ENCODE data around the gene NKX2-2.

NKX2-2 gene

DNA sequence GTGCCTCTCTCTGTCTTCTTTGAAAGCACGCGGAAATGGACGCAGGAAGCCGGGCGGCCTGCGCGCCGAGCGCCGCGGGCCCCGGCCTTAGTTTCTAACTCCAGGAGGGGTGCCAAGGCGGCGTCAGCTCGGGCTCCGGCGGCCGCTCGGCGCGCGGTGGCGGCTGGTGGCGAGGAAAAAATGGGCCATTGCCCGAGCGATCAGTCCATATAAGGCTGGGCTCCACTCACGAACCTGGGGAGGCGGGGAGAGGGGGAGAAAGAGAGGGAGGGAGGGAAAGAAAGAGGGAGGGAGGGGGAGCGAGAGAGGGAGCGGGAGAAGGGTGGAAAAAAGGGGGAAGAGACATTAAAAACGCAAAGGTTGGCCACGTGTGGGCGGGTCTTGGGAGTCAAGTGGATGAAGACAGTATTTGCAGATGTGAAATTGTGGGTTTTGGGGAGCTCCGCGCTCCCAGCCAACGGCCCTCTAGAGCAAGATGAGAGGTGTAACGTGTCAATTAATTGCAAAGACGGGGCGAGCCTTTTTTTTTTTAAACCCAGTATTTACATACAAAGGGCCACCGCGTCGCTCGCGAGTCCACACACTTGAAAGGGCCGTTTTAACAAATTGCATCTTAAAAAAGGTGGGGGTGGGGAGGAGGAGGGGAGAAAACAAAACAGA lies at the start of gene NKX2-2:
TSS of gene NKX2-2 (minus strand) at position 184 of the 660 bp plus-strand sequence. CDS start 395 bp downstream, outside the sequence.
- DNase-seq: no peak

DNA sequence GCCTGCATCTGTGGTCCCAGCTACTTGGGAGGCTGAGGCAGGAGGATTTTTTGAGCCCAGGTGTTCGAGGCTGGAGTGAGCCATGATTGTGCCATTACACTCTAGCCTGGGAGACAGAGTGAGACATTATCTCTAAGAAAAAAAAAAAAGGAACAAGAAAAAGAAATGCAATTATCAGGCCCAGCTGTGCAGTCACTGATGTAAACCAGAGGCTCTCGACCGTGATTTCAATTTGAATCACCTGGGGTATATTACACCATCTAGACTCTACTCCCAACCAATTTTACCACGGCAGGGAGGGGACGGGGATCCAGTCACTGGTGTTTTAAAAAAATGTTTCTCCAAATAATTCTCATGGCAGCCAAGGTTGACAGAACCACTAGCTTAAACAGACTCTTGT lies 48.8 kb upstream of the NKX2-2 start:
- no peak for DNase-seq

DNA sequence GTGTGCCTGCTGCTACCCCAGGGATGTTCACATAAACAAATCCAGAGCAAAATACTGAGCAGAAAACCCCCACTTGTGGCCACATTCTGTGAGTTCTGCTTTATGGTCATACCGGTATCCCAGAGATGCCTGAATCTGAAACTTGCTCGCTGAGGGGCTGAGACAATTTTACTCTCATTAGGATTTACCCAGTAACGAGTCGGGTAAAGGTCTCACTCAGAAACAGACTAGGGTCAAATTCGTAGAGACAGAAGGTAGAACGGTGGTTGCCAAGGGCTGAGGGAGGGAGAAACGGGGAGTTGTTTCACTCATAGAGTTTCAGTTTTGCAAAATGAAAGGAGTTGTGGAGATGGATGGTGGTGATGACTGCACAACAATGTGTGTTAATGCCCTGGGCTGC lies 45.4 kb upstream of the NKX2-2 start:
- peak; percentile 41 for DNase-seq

DNA sequence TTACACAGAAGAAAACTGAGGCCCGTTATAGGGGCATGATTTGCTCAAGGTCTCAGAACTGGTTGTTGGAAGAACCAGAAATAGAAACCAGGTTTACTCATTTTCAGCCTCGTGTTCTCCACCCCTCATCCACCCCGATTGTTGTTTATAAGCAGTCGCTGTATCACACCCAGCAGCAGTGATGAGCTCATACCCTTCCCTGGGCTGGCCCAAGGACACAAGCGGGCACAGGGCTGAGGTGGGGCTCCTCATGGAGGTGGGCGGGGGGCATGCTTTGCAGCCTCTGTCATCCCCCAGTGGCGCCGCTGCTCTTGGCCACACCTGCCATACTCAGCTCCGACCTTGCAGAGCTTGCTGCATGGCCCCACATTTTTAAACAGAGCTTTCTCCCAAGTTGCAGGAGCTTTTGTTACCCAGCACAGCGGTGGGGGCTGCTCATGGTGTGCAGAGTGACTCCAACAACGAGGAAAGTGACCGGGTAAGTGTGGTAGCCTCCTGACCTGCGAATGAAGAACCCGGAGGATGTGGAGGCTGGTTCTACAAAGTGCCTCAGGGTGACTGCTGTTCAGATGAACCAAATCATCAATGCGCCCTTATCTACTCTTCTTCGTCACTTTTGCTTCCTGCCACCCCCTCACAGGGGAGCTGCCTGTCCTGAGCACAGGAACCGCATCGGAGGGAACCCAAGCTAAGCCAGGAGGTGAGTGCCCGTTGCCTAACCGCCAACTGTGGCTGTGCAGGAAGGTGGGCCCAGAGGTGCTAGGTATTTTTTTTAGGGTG lies 43.6 kb upstream of the NKX2-2 start:
- peak; percentile 44 for DNase-seq

DNA sequence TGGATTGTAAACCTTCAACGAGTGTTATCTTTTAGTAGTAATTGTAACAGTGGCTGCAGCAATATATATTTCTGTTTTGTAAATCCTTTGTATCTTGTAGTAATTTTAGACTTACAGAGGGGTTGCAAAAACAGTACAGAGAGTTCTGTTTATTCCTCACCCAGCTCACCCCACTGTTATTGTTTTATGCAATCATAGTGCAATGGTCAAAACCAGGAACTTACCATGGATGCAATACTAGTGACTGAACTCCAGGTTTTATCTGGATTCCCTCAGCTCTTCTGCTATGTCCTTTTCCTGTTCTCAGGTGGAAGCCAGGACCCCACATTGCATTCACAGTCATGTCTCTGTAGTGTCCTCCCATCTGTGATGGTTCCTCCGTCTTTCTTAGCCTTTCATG lies 42.5 kb upstream of the NKX2-2 start:
- DNase-seq: no peak

DNA sequence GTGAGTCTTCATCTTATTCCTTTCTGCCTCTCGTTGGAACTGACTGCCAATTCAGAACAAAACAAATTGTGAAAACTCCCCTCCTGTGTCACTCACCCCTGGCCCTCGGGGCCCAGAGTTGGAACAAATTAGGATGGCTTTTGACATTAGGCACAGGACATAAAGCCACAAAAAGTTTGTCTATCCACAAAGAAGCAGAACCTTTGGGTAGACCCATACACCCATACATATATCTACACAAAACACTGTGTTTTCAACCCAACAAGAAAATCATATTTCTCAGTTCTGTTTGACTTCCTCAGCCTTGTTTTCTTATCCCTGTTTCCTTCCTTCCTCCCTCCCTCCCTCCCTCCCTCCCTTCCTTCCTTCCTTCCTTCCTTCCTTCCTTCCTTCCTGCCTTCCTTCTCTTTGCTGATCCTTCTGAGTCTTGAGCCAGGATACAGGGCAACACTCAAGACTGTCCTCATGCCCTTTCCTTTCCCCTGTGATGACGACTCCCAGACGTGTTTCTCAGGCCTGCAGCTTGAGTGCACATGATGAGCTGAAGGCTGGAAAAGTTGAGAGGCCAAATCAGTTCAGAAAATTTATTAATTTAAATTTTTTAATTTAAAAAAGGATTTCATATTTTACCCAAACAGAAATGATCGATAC lies 41.7 kb upstream of the NKX2-2 start:
- DNase-seq: no peak

DNA sequence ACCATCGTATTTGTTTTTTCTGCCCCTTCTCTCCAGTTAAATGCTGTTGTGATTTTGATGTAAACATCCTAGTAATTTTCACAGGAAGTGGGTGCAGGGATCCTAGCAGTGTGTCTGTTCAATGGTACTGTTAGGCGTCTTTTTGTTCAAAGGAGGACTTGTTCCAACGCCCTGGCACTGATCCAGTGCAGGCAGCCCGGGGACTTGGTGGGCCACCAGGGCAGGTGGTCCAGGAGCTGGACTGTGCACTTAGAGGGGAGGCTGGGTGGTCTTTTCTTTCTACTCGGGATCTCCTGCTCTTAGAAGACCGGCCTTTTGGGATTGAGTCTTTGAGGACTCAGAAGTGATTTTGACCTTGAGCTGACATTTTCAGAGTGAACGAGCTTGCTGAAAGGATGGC lies 41.1 kb upstream of the NKX2-2 start:
- DNase-seq: no peak

DNA sequence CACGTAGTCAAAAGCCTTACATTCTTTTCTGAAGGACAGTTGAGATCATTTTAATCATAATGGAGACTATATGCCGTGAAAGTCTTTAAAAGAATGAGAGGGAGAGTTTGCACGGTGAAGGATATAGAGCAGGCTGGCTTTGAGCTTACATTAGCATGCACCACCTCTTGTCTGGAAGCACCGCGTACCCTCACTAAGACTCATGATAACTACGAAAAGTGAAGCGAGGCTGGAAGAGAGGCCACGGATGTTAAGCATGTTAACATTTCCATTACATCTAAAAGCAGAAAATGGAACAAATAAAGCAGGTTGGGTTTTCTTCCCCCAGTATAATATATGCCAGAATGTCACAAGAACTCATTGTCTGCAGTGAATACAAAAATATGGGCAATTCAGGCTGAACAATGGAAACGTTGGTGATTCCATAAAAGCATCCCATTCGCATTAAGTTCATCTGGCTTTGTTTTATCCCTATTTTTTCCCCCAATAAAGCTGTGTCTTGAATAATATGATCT lies 40.6 kb upstream of the NKX2-2 start:
- no peak for DNase-seq

DNA sequence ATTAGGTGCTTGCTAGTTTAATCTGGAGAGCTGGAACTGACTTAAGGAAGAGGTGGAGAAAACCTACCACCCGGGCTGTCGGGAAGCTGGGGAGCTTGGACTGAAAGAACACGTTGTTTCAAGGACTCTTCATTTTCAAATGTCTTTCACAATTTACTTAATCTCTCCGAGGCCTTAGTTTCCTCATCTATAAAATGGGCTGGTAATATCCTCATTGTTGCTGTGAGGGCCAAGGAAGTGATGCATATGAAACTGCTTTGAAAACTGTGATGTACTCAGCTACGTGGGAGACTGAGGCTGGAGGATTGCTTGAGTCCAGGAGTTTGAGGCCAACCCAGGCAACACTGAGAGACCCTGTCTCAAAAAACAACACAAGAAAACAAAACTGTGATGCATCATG lies 36.7 kb upstream of the NKX2-2 start:
- no peak for DNase-seq

DNA sequence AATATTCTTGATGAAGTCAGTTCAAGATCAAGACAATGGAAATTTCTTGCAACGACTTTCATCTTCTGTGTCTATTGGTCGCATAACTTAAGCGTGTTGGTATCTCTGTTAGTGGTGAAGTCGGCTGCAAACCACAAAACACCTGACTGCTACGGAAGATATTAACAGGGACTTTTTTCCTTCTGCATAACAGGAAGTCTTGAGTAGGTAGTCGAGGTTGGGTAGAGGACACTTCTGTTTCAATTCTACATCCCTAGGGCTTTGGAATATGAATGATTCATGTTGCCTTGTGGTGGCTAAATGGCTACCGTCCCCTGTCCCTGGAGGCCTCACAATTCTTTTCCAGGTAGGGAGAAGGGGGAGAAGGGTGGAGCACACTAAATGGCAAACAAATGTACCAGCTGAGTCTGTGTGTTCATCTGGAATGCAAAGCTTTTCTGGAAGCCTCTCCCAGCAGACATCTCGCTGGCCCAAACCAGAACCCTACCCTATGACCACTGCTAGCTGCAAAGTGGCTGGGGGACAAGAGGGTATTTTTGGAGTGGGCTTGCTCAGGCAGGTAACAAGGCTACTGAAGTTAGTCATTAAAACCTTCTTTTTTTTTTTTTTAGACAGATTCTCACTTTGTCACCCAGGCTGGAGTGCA lies 34.6 kb upstream of the NKX2-2 start:
- DNase-seq: peak; percentile 63

DNA sequence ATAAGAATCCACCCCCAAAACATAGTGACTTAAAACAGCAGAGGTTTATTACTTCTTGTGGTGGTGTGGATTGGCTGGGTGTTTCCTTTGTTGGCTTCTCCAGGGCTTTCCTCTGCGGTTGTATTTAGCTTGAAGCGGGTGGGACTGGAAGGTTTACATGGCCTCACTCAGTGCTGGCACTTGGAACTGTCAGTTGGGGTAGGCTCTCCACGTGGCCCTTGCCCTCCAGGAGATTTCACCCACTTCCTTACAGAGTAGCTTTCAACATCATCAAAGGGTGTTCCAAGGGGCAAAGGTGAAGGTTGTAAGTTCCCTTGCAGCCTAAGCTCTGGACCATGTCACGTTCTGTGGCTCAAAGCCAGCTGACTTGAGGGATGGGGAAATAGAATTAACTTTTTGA lies 32.5 kb upstream of the NKX2-2 start:
- no peak for DNase-seq

DNA sequence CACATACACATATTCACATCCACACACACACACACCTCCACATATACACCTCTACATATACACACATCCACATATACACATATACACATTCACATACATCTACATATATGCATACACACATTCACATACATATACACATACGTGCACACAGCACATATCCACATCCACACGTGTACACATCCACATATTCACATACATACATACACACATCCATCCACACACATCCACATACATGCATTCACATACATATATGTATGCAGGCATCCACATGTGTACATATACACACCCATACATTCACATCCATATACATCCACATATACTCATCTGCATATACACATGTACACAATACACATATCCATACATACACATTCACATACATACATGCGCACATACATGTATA lies 25.6 kb upstream of the NKX2-2 start:
- DNase-seq: no peak

DNA sequence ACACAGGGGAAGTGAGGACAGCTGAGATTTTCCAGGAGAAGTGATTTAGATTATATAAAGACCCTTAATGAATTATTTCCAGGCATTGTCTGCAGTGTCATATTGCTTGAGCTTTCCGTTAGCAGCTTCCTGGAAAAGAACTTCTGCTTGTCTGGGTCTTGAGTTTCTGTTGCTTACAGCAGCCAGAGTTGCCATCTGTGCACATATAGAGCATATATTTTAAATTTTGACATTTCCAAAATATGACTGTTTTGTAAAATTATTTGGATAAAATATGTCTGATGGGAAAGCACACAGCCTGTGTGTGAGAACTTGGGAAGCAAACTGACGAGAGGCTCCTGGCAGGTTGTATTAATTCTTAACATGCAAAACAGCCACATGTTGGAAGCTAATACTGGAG lies 21.0 kb upstream of the NKX2-2 start:
- DNase-seq: no peak

DNA sequence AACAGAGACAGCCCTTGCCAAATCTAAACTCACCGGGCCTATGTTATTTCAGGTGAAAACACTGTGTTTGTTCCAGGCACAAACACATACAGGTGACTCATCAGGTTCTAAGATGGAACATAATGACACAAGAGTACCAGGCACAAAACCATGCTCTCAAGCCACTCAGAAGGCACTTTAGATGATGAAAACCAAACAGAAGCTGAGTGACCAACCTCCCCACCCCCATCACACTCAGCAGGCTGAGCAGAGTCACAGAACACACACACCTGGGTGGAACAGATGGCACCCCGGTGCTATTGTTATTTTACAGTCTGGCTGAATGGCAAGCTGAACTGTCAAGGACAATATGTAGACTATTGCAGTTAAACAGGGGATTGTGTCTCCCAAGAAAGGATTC lies 20.6 kb upstream of the NKX2-2 start:
- no peak for DNase-seq

DNA sequence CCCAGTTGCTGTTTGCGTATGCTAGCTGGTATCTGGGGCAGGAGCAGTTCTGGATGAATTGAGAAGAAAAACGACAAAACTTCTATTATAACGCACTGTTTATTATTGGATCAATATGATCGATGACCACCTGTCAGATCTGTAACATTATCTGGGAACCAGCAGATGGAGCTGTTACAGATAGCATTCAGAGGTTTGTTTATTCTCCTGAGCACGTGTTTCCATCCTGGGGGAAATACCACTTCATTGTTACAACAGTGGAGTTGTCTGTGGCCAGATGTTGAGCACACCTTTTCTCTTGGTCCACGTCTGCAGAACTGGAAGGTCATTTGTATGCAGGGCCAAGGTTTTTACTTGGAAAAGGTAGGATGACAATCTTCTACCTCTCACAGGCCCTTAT lies 16.0 kb upstream of the NKX2-2 start:
- no peak for DNase-seq

DNA sequence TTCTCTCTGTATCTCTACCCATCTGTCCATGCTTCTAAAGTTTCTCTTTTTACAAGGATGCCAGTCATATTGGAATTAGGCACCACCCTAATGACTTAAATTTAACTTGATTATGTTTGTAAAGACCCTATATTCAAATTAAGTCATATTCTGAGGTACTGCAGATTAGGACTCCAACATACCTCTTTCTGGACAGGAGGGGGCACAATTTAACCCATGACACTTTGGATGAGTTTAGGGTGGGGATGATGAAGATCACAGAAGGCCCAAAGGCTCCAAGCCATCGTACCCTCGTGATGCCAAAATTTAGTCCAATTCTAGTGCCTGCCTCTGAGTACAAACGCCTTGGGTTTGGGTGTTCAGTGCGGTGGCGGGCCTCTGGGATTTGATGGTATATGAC lies 15.0 kb upstream of the NKX2-2 start:
- no peak for DNase-seq

DNA sequence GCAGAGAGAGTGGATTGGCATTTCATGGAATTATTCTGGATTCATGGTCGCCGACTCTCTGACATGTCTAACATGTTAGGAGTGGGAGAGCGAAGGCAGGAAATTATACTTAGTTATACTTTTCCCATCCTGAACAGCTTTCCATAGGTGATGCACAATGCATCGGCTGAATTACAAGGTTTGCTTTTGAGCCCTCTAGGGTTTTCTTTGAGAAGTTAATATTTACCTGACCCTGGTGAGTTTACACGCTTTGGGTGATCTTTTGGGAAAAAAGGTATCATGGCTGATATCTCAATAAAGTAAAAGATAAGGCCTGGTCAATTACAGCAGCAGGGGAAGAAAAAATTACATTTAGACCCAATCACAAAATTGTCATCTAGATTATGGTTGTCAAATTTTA lies 14.0 kb upstream of the NKX2-2 start:
- no peak for DNase-seq

DNA sequence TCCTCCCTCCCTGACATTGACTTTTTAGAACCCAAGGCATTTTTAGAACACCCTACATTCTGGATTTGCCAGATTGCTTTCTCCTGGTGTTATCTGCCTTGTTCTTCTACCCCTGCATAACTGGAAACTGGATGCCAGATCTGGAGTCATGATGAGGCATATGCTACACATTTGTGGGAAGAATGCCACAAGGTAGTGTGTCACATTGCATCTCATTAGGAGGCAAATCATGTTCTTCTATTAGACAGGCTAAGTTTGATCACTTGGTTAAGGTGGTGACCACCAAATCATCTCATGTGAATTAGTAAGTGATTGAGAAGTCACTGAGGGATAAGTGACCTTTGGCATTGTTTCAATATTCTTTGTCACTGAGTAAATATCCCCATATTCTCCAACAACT lies 12.9 kb upstream of the NKX2-2 start:
- no peak for DNase-seq

DNA sequence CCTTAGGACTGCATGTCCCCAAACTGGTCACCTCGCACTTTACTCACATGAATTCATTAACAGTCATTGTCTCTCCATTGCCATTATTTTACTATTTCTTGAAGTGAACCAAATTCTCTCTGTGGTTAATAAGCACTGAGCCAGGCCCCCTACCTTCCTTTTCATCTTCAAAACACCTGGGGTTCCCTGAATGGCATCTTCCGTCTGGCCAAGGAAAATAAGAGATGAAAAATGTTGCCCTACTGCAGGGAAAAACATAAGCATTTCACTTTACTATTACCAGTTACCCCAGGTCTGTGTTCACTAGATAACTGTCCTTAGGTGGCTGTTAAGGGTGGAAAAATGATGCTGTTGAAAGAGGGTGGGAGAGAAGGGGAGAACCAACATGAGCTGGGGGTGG lies 10.0 kb upstream of the NKX2-2 start:
- no peak for DNase-seq

DNA sequence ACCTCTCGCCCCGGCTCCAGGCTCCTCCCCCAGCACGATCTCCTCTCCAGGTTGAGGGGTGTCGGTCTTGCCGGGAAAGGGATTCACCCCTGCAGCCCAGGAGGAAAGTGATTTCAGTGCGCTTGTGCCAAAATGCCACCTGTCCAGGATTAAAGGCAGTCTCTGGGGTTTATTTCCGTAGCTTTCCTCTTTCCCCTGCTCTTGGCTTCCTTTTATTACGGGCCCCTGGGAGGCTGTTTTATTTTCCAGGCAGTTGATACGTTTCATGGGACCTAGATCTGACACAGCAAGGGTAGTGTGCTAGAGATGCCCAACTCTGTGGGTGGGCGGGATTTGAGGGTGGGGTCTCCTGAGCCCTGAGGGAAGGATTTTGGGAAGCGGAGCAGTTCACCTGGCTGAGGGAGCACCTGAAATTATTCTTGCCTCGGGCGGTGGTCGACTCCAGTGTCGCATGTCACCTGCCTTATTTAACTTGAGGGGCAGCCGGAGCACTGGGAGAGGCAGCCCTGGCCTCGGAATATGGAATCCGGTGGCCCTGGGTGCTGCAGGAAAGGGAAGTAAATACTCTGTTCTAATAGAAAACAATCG lies 9.5 kb upstream of the NKX2-2 start:
- DNase-seq: no peak

DNA sequence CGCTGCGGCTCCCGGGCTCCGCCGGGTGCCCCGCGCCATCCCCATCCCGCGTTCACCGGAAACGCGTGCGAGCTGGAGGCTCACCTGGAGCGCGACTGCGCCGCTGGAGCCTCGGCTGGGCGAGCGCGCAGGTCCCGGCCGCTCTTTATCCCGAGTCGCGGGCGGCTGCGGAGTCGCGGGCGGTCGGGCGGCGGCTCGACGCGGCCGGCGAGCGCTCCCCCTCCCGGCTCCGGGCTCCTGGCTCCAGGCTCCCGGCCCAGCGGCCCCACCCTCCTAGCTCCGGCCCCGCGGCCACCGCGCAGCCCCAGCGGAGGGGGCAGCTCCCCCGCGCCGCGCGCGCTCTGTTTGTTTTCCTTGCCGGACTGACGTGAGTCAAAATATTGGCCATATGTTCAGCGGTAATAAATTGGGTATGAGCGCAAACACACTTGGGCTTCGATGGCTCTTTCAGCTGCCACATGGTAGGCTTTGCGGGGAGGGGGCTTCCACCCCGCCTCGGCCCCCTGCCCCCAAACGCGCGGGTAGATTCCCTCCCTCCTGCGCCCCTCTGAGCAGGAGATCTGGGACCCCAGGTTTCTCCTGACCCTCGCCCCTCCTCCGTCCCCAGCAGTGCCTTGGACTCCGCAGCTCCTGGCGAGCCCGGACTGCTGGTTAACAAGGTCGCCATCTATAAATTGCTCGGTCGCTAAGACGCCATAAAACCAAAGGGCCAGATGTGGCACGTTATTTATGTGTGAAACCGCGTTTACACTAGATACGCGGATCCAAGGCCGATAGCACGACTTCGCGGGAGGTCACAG lies 8.8 kb upstream of the NKX2-2 start:
- no peak for DNase-seq
